Measurements from ENCODE around the gene MESP2. TPM values are rescaled to one million over a fixed set of nuclear protein-coding genes. Genes with fewer than 3 reads are reported as not detected.

Gene MESP2
- total and polyA plus RNA-seq, 9 of the 15 experiments (the other 6 are each of a cell fraction or from before 2014, with no cell fraction given) = 0.08 to 0.82 (median 0.37) TPM

- TF ChIP-seq ZBTB5 (IDR thresholded peaks at IDR 0.05) (no peak), JUND (IDR thresholded peaks at IDR 0.05; ENCODE audit: borderline replicate concordance, low read depth, low read length) (peak; percentile 22; the same call in 1 of the 2 replicates), JUND (tag; IDR thresholded peaks at IDR 0.05; ENCODE audit: borderline replicate concordance, low read depth, low read length) (no peak; the same call in 2 of the 3 replicates), NR0B1 (IDR thresholded peaks at IDR 0.05; ENCODE audit: partially characterized antibody) (no peak), NEUROD1 (IDR thresholded peaks at IDR 0.05; ENCODE audit: borderline replicate concordance, low read depth, low read length, partially characterized antibody) (no peak), E2F4 (CRISPR knock-in tag; IDR thresholded peaks at IDR 0.05; ENCODE audit: low read depth) (peak; percentile 41; the same call in 1 of the 2 replicates), SRF (CRISPR knock-in tag; IDR thresholded peaks at IDR 0.05) (peak in 1 of 2 experiments; percentile 52; a peak in 1 of 4 replicates), RBM25 (IDR thresholded peaks at IDR 0.05; ENCODE audit: low read depth, low read length, severe bottlenecking) (peak; percentile 3), ZNF766 (CRISPR knock-in tag; conservative IDR thresholded peaks at IDR 0.05) (0 out of 2 replicates have a peak, but pooled peaks have one; percentile 62), NR2C2 (CRISPR knock-in tag; IDR thresholded peaks at IDR 0.05) (peak; percentile 49; the same call in 1 of the 2 replicates), NR2C2 (tag; IDR thresholded peaks at IDR 0.05) (no peak), TRIM24 (IDR thresholded peaks at IDR 0.05) (peak in 1 of 2 experiments; percentile 30; a peak in 1 of 4 replicates), ZBTB12 (CRISPR knock-in tag; IDR thresholded peaks at IDR 0.05) (no peak), MYBL2 (IDR thresholded peaks at IDR 0.05; ENCODE audit: low read depth) (no peak), MYBL2 (CRISPR knock-in tag; IDR thresholded peaks at IDR 0.05; ENCODE audit: borderline replicate concordance) (no peak), C11orf30 (IDR thresholded peaks at IDR 0.05; ENCODE audit: low read depth) (no peak), SRSF9 (IDR thresholded peaks at IDR 0.05; ENCODE audit: borderline replicate concordance, low read depth, low read length) (no peak), ZNF263 (CRISPR knock-in tag; IDR thresholded peaks at IDR 0.05; ENCODE audit: borderline replicate concordance) (0 out of 2 replicates have a peak, but pooled peaks have one; percentile 24), GMEB1 (CRISPR knock-in tag; IDR thresholded peaks at IDR 0.05) (peak; percentile 65)
Measured at GRCh38 chr15:89776274-89777072, at the start of gene MESP2 (continued).
